GM10266 (cell line): Measurements from ENCODE around the gene DOCK2.
A peak's percentile ranks its signal among the peaks of the same experiment; 100 is the strongest.

Experiments used
- DNase-seq: peaks from one replicate; pipeline ENCODE4 v3.0.0; 2012; ENCODE audit errors: extremely low spot score
- TF ChIP-seq, protein P1 (sequence below): IDR thresholded peaks from 2 replicates; pipeline ENCODE4 v1.5.1; 2012; ENCODE audit warnings: mild to moderate bottlenecking, low read depth; ENCODE audit not compliant: control insufficient read depth, insufficient read depth; ENCODE audit errors: missing control alignments

The DOCK2 gene

DNA sequence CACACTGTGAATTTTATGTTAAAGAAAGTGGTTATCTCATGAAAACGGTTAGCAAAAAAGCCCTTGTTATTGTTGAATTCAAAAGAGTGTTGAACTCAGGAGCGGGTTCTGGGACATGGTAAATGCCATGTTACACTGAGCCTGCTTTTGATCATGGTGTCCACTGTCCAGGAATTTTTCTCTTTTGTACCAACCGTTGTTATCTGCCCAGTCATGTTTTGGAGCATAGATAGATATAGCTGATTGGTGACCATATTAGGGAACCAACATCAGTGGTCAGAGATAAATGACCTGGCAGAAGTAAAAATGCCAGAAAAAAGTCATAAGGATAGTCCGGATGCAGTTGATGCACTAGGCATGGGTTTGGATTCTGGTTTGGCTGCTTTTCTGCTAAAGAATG, 29.3 kb downstream of the DOCK2 start:
- TF ChIP-seq, protein P1, sequence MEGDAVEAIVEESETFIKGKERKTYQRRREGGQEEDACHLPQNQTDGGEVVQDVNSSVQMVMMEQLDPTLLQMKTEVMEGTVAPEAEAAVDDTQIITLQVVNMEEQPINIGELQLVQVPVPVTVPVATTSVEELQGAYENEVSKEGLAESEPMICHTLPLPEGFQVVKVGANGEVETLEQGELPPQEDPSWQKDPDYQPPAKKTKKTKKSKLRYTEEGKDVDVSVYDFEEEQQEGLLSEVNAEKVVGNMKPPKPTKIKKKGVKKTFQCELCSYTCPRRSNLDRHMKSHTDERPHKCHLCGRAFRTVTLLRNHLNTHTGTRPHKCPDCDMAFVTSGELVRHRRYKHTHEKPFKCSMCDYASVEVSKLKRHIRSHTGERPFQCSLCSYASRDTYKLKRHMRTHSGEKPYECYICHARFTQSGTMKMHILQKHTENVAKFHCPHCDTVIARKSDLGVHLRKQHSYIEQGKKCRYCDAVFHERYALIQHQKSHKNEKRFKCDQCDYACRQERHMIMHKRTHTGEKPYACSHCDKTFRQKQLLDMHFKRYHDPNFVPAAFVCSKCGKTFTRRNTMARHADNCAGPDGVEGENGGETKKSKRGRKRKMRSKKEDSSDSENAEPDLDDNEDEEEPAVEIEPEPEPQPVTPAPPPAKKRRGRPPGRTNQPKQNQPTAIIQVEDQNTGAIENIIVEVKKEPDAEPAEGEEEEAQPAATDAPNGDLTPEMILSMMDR, result no peak
- DNase-seq, result no peak

DNA sequence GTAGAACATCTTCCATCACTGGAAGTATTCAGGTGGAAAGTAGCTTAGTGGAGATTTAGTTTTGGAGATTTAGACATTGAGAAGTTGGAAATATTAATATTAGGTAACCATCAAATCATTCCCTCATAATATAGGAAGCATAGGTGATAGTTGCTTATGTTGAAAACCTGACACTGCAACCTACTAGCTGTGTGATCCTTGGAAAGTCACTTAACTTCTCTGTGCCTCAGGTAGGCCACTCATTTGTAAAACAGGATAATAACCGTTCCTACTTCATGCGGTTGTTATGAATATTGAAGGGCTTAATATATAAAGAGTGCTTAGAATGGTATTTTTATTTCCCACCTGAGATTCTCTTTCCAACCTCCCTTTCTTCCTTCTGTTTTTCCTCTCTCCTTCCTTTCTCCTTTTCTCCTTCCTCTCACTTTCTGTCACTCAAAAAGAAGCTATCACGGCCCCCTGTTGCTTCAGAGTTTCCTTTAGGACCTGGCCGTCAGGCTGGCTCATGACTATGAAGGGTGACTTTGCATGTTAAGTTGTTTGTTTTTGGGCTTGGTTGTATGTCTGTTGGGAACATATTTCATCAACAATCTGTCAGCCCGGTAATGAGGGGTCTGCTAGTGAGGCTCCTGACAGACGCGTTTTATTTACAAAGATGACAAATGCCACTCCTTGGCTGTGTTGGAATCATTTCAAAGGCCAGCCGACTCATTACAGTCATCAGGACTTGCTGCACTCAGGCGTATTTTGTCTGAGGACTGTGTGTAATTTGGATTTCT, 31.0 kb downstream of the DOCK2 start:
- no peak for DNase-seq
- TF ChIP-seq, protein P1, result no peak

DNA sequence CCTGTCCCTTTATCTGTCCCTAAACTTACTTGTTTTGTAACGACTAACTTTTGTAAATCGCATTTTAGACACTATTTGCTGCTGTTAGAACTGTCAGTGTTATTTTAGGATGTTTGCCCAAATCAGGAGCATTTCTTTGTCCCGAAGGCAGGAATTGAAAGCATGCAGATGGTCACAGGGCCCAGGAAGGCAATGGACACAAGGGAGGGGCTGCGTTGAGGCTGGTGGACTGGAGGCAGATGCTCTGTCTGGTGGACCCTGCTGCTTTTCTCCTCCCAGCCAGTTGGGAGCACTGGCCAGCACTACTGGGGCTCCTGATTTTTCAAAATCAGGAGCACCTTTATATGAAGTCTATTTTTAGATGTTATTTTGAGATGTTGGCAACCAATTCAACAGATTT, 31.7 kb downstream of the DOCK2 start:
- TF ChIP-seq, protein P1, result no peak
- DNase-seq, result no peak

DNA sequence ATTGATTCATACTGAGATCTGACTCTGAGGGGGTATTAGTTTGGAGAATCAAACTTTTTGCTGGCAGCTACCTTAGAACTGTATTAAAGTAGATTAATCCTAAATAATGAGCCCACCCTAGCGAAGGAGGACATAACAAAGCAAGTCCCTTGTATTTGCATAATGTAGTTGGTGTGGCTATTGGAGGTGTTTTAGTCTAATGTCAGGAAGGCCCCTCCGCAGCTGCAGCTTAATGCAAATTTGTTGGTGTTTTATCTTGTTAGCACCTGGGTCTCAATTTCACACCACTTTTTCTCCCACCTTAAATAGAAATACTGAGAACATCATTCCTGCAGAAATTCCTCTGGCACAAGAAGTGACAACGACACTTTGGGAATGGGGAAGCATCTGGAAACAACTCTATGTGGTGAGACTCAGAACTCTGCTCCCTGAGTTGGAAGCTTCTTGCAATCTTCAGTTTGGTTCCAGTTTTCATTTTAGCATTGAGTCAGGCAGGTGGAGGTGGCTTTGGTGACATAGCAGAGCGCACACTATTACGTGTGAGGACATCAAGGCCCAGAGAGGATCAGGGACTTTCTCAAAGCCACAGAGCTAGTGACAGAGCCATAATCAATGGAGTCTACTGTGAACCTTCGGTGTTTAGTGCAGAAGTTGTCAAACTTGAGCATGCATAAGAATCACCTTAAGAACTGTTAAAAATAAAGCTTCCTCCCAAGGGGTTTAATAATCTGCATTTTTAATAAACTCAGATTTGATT, 33.9 kb downstream of the DOCK2 start:
- TF ChIP-seq, protein P1, result no peak
- DNase-seq, result peak; percentile 68

DNA sequence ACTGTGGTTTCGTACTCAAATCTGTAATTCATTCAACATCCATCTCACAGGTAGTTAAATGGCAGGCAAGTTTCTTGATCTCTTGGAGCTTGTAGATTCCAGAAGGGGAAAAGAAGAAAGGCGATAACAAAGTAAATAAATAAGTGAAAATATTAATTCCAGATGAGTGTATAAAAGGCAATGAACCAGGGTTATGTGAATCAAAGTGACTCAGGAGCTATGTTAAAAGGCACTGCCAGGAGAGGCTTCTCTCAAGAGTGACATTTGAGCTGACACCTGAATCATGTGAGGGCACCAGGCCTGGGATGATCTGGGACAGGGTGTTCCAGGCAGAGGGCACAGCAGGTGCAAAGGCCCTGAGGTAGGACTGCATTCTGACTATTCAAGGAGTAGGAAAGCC, 45.0 kb downstream of the DOCK2 start:
- TF ChIP-seq, protein P1, result no peak
- DNase-seq, result no peak

DNA sequence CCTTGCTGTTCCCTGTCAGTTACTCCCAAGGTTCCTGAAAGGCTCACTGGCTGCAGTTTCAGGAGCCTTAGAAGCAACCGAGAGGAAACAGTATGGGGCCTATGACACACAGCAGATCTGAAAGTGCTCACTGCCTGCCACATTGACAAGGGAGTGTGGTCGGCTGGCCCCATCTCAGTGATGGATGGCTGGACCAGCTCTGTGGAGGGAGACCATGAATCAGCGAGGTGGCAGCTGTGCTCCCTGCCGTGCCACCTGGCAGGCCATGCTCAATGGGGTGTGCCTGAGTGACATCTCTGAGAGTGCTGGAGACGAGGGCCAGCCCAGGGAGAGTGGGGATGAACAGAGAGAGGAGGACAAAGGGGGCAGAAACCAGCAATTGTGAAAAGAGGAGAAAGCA, 49.1 kb downstream of the DOCK2 start:
- DNase-seq, result no peak
- TF ChIP-seq, protein P1, result no peak

DNA sequence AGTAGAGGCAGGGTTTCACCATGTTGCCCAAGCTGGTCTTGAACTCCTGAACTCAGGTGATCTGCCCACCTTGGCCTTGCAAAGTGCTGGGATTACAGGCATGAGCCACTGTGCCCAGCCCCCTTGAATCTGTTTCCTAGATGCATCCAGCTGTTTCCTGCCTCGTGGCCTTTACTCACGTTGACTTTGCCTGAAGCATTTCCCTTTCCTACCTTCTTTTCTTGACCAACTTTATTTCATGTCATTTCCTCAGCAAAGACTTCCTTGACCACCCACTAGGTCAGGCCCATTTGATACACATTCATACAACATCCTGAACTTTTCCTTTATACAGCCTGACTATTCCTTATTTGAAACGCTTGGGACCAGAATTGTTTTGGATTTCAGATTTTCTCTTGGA, 51.0 kb downstream of the DOCK2 start:
- TF ChIP-seq, protein P1, result no peak

More for the DNA sequence above, 51.0 kb downstream of the DOCK2 start:
- DNase-seq, result no peak
